Tibial nerve (tissue), 4 donors: ENCODE measurements around the gene TMEM143. TPM values are rescaled to one million over a fixed set of nuclear protein-coding genes. Genes with fewer than 3 reads are reported as not detected.

Experiments used
- DNase-seq, 2 donors: peaks; one replicate each; pipeline ENCODE4 v3.0.0-alpha.2; 2019; ENCODE audit warnings: low spot score in 2 of 2
- H3K27ac ChIP-seq, 4 donors: fragments of 200-600 bp; sonication (generic) in 3 of 4; one replicate each; pipeline ENCODE4 v1.5.1; 2017 to 2019; ENCODE audit warnings: mild to moderate bottlenecking in 1 of 4
- H3K27me3 ChIP-seq, 2 donors: fragments of 200-600 bp; sonication (generic) in 1 of 2; one replicate each; pipeline versions ENCODE4 v1.5.1 to v1.6.0; 2017 to 2019
- H3K36me3 ChIP-seq, 3 donors: fragments of 200-600 bp; sonication (generic); one replicate each; pipeline ENCODE4 v1.5.1; 2018 to 2019
- H3K4me1 ChIP-seq, 4 donors: fragments of 200-600 bp; sonication (generic) in 3 of 4; one replicate each; pipeline ENCODE4 v1.5.1; 2017 to 2019
- H3K4me3 ChIP-seq, 4 donors: fragments of 200-600 bp; sonication (generic) in 3 of 4; one replicate each; pipeline ENCODE4 v1.5.1; 2017 to 2019; ENCODE audit warnings: mild to moderate bottlenecking in 1 of 4, moderate library complexity in 1 of 4
- H3K9me3 ChIP-seq, 4 donors: fragments of 200-600 bp; sonication (generic) in 3 of 4; one replicate each; pipeline ENCODE4 v1.5.1; 2017 to 2019
- CTCF ChIP-seq, 5 experiments: fragments of 200-600 bp in 3 of 5; fragments of 450-650 bp in 2 of 5; sonication (generic) in 3 of 5; IDR thresholded peaks; one replicate each; pipeline ENCODE4 v1.5.1; 2016 to 2019; ENCODE audit warnings: antibody characterized with exemption in 5 of 5, mild to moderate bottlenecking in 3 of 5, moderate library complexity in 2 of 5
- EP300 ChIP-seq, 2 donors: sonication (generic); formaldehyde crosslinking; IDR thresholded peaks; one replicate each; pipeline ENCODE4 v1.6.1; 2017; ENCODE audit warnings: antibody characterized with exemption in 2 of 2, mild to moderate bottlenecking in 1 of 2
- POLR2A ChIP-seq, 2 donors: fragments of 450-650 bp; IDR thresholded peaks; one replicate each; pipeline ENCODE4 v1.6.1; 2017; ENCODE audit warnings: antibody characterized with exemption in 2 of 2, mild to moderate bottlenecking in 2 of 2, moderate library complexity in 2 of 2
- WGBS, 2 donors: methylation state at CpG; one replicate each; pipeline ENCODE4 v1.1.5; 2018; 5-methylcytosine and 5-hydroxymethylcytosine counted together
- total RNA-seq, 4 donors: library from RNA; depleted of rRNA; stranded (reverse); fragments of >200 nt; gene quantifications; one replicate each; pipeline ENCODE4 v1.1.0, GENCODE V29; 2016

The TMEM143 gene
- total RNA-seq, 4 donors from 2014 or later: 8.3 to 14.4 (median 10.2) TPM

- no peaks in the 10 kb centered on the region for H3K27me3 ChIP-seq
- TF ChIP-seq POLR2A (IDR thresholded peaks at IDR 0.05): no peak
- no peak for TF ChIP-seq EP300 (IDR thresholded peaks at IDR 0.05)
- TF ChIP-seq CTCF (IDR thresholded peaks at IDR 0.05): no peak
- no peak for DNase-seq
- H3K9me3 ChIP-seq: no peaks in the 10 kb centered on the region
- 89 to 91% methylated on average over 5 of the region's 5 CpGs for WGBS, 2 donors
- no peak overlapping the region for H3K4me3 ChIP-seq
- no peaks in the 10 kb centered on the region for H3K4me1 ChIP-seq
- H3K27ac ChIP-seq: no peak overlapping the region
- no peaks in the 10 kb centered on the region for H3K36me3 ChIP-seq
Observed at GRCh38 chr19:48350856-48351255, 12.9 kb downstream of the TMEM143 start.

GRCh38 chr19:48348737-48349136 is 15.0 kb downstream of the TMEM143 start:
- no peaks in the 10 kb centered on the region for H3K36me3 ChIP-seq
- no peak for DNase-seq
- H3K27me3 ChIP-seq: no peaks in the 10 kb centered on the region
- no peaks in the 10 kb centered on the region for H3K4me1 ChIP-seq
- 89 to 90% methylated on average over 7 of the region's 7 CpGs for WGBS, 2 donors
- H3K27ac ChIP-seq: no peak overlapping the region
- TF ChIP-seq POLR2A (IDR thresholded peaks at IDR 0.05) (no peak), CTCF (IDR thresholded peaks at IDR 0.05) (no peak), EP300 (IDR thresholded peaks at IDR 0.05) (no peak)
- H3K9me3 ChIP-seq: no peaks in the 10 kb centered on the region
- no peak overlapping the region for H3K4me3 ChIP-seq

GRCh38 chr19:48348045-48348444 is 15.7 kb downstream of the TMEM143 start:
- TF ChIP-seq EP300 (IDR thresholded peaks at IDR 0.05) (no peak), CTCF (IDR thresholded peaks at IDR 0.05) (no peak), POLR2A (IDR thresholded peaks at IDR 0.05) (no peak)
- Histone ChIP-seq H3K36me3 (peaks cover 0 to 5% (median 0%) of the 10 kb centered on the region in 3 donors), H3K4me1 (no peaks in the 10 kb centered on the region), H3K27me3 (no peaks in the 10 kb centered on the region), H3K27ac (no peak overlapping the region), H3K9me3 (no peaks in the 10 kb centered on the region), H3K4me3 (no peak overlapping the region)
- 45 to 51% methylated on average over 5 of the region's 5 CpGs for WGBS, 2 donors
- no peak for DNase-seq

GRCh38 chr19:48346191-48346590 is 17.5 kb downstream of the TMEM143 start:
- Histone ChIP-seq H3K4me3 (no peak overlapping the region), H3K27me3 (no peaks in the 10 kb centered on the region), H3K9me3 (no peaks in the 10 kb centered on the region), H3K36me3 (peaks cover 0 to 24% (median 0%) of the 10 kb centered on the region in 3 donors), H3K27ac (no peak overlapping the region), H3K4me1 (no peaks in the 10 kb centered on the region)
- no peak for DNase-seq
- WGBS, 2 donors: 84 to 93% methylated on average over 2 of the region's 2 CpGs
- TF ChIP-seq EP300 (IDR thresholded peaks at IDR 0.05) (no peak), POLR2A (IDR thresholded peaks at IDR 0.05) (no peak), CTCF (IDR thresholded peaks at IDR 0.05) (no peak)

GRCh38 chr19:48344892-48345291 is 18.8 kb downstream of the TMEM143 start:
- H3K4me1 ChIP-seq: no peaks in the 10 kb centered on the region
- TF ChIP-seq POLR2A (IDR thresholded peaks at IDR 0.05) (no peak), CTCF (IDR thresholded peaks at IDR 0.05) (no peak), EP300 (IDR thresholded peaks at IDR 0.05) (no peak)

More at GRCh38 chr19:48344892-48345291, 18.8 kb downstream of the TMEM143 start:
- Histone ChIP-seq H3K9me3 (no peaks in the 10 kb centered on the region), H3K4me3 (no peak overlapping the region), H3K27me3 (no peaks in the 10 kb centered on the region), H3K27ac (no peak overlapping the region), H3K36me3 (peaks cover 0 to 24% (median 0%) of the 10 kb centered on the region in 3 donors)
- 82 to 97% methylated on average over 6 of the region's 6 CpGs for WGBS, 2 donors
- DNase-seq: no peak
